Loucy (cell line): Measurements from ENCODE around the gene PRKN.

Source experiments
- CTCF ChIP-seq: fragments of 200-600 bp; sonication (generic); conservative IDR thresholded peaks from 2 replicates; pipeline ENCODE4 v1.5.1; 2014; ENCODE audit warnings: mild to moderate bottlenecking, antibody characterized with exemption, low read length
- EZH2phosphoT487 ChIP-seq: fragments of 200-600 bp; IDR thresholded peaks from 2 replicates; pipeline ENCODE4 v1.6.1; 2018; ENCODE audit warnings: antibody characterized with exemption, mild to moderate bottlenecking, moderate library complexity, borderline replicate concordance

DNA sequence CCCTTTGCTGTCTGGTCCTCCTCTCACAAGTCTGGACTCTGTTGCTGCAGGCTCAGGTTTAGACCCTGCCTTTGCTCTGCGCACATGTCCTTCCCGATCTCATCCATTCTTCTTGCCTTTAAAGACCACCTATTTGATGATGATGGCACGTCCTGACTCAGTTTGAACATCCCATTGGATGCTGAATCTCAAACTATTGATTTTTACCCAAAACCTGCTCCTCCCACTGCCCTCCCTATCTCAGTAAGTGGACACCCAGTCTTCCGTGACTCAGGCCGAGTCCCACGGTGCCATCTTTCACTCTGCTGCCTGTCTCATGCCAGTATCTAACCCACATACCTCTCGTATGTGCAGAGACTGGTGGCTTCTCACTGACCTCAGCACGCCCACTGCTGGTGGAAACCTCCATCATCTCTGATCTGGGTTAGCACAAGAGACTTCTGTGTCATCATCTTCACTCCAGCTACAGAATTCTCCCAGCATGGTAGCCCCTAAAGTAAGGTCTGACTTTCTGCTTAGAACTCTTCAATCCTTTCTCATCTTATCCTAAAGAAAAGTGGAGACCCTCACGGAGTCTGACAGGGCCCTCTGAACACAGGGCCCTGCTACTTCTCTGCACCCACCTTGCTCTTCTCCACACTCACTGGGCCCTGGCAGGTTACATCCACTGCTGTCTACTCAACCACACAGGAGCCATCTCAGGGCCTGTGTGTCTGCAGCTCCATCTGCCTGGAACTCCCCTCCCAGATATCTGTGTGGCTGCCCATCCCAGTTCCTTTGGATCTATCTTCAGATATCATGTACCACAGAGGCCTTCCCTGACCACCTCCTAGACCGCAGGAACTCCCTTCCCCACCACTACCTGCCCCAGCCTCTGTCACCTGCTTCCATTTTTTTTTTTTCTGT lies 1066.6 kb downstream of the PRKN start:
- TF ChIP-seq CTCF (no peak), EZH2phosphoT487 (no peak)
